BJ (cell line): ENCODE data around the gene DEFB123. TPM values are rescaled to one million over a fixed set of nuclear protein-coding genes. Genes with fewer than 3 reads are reported as not detected.

Source experiments
- CTCF ChIA-PET: fragments of 350-600 bp; formaldehyde crosslinking; extraction: SDS; loops from one replicate; lab custom pipeline; 2021; ENCODE audit warnings: antibody characterized with exemption, inconsistent platforms; lab: Yijun Ruan, JAX
- POLR2A ChIA-PET: fragments of 300-600 bp; sonication (Branson Sonifier 250); formaldehyde crosslinking; extraction: SDS; loops from one replicate; lab custom pipeline; 2021; ENCODE audit warnings: antibody characterized with exemption; lab: Charles Lee
- DNase-seq: peaks from one replicate; pipeline ENCODE4 v3.0.0-alpha.2; 2011; ENCODE audit warnings: low read depth
- H3K27me3 ChIP-seq: 2 replicates; pipeline ENCODE4 v1.6.0; 2011; ENCODE audit warnings: low read length; ENCODE audit not compliant: control insufficient read depth, insufficient read depth
- H3K36me3 ChIP-seq: 2 replicates; pipeline ENCODE4 v1.5.1; 2011; ENCODE audit warnings: low read length; ENCODE audit not compliant: control insufficient read depth, insufficient read depth
- H3K4me3 ChIP-seq: 2 replicates; pipeline ENCODE4 v1.5.1; 2011; ENCODE audit warnings: low read depth, mild to moderate bottlenecking, control low read depth, low read length
- CTCF ChIP-seq: IDR thresholded peaks from 2 replicates; pipeline ENCODE4 v1.5.1; 2011; ENCODE audit warnings: low read depth, mild to moderate bottlenecking, control low read depth, inconsistent platforms, low read length, moderate library complexity; ENCODE audit not compliant: insufficient read depth
- polyA plus RNA-seq: library from polyadenylated mRNA; depleted of rRNA; stranded (reverse); fragments of >200 nt; gene quantifications from 2 replicates; pipeline ENCODE4 v1.2.3, GENCODE V29; 2011

The DEFB123 gene
- polyA plus RNA-seq, 1 experiment, result not detected

- POLR2A ChIA-PET, result no interaction called here
- DNase-seq, result no peak
Observed at GRCh38 chr20:31472395-31473330, 32.2 kb downstream of the DEFB123 start.

GRCh38 chr20:31473331-31474096 is 33.1 kb downstream of the DEFB123 start:
- H3K4me3 ChIP-seq, result no peak overlapping the region
- H3K36me3 ChIP-seq, result no peaks in the 10 kb centered on the region
- no peak for DNase-seq
- ChIA-PET CTCF (interaction anchor here (0.6 to 5.6 kb wide), 5 partner anchors 9 to 30 kb away, joined by 4 to 37 read pairs (median 6); no protein-coding TSS in a partner anchor), POLR2A (no interaction called here)
- peaks cover 20% of the 10 kb centered on the region for H3K27me3 ChIP-seq
- TF ChIP-seq CTCF, result no peak

More at GRCh38 chr20:31472395-31473330, 32.2 kb downstream of the DEFB123 start:
- TF ChIP-seq CTCF, result no peak
- no peaks in the 10 kb centered on the region for H3K36me3 ChIP-seq
- peaks cover 20% of the 10 kb centered on the region for H3K27me3 ChIP-seq
- CTCF ChIA-PET, result interaction anchor here (1.2 to 5.6 kb wide), 4 partner anchors 10 to 30 kb away, joined by 4 to 37 read pairs (median 14); no protein-coding TSS in a partner anchor
- H3K4me3 ChIP-seq, result no peak overlapping the region

- Histone ChIP-seq H3K36me3 (no peaks in the 10 kb centered on the region), H3K4me3 (no peak overlapping the region), H3K27me3 (peaks cover 22% of the 10 kb centered on the region)
- ChIA-PET CTCF (interaction anchor here (0.6 to 5.6 kb wide), 4 partner anchors 14 to 31 kb away, joined by 4 to 37 read pairs (median 15); no protein-coding TSS in a partner anchor), POLR2A (no interaction called here)
- no peak for DNase-seq
- TF ChIP-seq CTCF, result no peak
Observed at GRCh38 chr20:31474097-31474436, 33.6 kb downstream of the DEFB123 start.

- TF ChIP-seq CTCF, result no peak
- Histone ChIP-seq H3K4me3 (no peak within 1 kb of the TSS), H3K27me3 (peaks cover 23% of the 10 kb centered on the region), H3K36me3 (no peaks in the 10 kb centered on the region)
- CTCF ChIA-PET, result interaction anchor here (0.9 to 5.6 kb wide), 3 partner anchors 10 to 27 kb away, joined by 4 to 37 read pairs (median 24); no protein-coding TSS in a partner anchor
- DNase-seq, result no peak
- POLR2A ChIA-PET, result no interaction called here
Observed at GRCh38 chr20:31474758-31475427, 34.5 kb downstream of the DEFB123 start, which contains the start of the genes DEFB124 and REM1. Gene DEFB124 (minus strand): TSS chr20:31475127. CDS start chr20:31473013, 2,114 bp downstream. Gene REM1 (plus strand): TSS chr20:31475288. CDS start chr20:31476446, 1,158 bp downstream.
